HG02973 (cell line): ENCODE results near the gene HSF2BP.
"Not testable (repeated sequence)": the region's sequence is repeated elsewhere in the genome, so short reads cannot be mapped to it uniquely, and the experiment has no call there.

Source experiments
- ATAC-seq: cut with Tn5 transposase; IDR thresholded peaks from one replicate; pipeline ENCODE4 v1.9.1; 2021; ENCODE audit warnings: moderate library complexity; ENCODE audit not compliant: unreplicated experiment

The HSF2BP gene

DNA sequence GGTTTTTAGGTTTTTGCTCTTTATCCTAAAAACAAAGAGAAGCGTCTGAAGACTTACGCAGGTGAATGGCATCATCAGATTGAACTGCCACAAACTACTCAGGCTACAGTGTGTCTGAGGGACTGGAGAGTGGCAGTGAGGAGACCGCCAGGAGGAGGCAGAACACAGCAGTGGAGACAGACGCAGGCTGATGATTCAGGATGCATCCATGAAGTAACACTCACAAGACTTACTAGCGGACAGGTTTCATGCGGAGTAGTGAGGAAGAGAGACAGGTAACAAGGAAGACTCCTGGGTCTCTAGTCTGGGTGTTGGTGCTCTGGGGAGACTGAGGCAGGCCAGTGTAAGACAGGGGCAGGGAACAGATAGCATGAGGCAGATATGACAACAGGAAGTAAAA, 5.7 kb downstream of the HSF2BP start:
- ATAC-seq: no peak

DNA sequence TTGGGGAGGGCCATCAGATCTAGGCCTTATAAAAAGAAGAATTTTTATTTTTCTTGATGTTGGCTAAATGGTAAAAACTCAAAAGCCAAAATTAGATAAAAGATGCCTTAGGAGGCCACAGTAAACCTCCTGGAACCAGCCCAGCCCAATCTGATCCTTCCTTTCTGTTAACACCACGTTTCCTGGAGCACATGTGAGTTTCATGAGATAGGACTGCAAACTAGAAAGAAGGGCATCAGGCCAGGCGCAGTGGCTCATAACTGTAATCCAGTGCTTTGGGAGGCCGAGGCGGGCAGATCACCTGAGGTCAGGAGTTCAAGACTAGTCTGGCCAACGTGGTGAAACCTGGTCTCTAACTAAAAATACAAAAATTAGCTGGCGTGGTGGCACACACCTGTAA, 6.7 kb downstream of the HSF2BP start:
- ATAC-seq: no peak

DNA sequence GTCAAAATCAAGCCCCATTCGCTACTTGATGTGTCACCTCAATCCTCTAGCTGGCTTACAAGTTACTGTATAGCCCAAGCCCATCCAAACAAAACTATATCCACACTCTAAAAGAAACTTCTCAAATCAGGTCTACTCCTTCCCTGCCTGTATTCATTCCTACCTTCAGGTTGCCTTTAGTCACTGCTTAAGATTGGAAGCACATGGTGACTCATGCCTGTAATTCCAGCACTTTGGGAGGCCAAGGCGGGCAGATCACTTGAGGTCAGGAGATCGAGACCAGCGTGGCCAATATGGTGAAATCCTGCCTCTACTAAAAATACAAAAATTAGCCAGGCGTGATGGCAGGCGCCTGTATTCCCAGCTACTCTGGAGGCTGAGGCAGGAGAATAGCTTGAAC, 7.4 kb downstream of the HSF2BP start:
- ATAC-seq: not testable (repeated sequence)

DNA sequence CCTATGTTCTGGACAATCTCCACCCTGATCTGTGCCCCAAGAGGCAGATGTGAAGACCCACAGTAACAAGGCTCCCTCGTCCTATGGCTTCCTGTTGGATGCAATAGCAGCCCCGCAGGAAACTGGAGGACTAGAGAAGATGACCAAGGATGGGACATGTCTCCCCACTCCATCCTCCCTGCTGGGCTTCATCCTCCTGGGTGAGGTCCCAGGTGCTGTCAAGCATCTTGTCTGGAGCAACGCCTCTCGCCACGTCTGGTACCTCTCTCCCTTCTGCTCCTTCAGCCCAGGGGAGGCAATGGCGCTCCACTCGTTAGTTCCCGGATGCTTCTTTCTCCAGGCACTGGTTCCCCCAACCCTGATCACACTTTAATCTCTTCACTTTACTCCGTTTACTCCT, 11.1 kb downstream of the HSF2BP start:
- ATAC-seq: no peak

DNA sequence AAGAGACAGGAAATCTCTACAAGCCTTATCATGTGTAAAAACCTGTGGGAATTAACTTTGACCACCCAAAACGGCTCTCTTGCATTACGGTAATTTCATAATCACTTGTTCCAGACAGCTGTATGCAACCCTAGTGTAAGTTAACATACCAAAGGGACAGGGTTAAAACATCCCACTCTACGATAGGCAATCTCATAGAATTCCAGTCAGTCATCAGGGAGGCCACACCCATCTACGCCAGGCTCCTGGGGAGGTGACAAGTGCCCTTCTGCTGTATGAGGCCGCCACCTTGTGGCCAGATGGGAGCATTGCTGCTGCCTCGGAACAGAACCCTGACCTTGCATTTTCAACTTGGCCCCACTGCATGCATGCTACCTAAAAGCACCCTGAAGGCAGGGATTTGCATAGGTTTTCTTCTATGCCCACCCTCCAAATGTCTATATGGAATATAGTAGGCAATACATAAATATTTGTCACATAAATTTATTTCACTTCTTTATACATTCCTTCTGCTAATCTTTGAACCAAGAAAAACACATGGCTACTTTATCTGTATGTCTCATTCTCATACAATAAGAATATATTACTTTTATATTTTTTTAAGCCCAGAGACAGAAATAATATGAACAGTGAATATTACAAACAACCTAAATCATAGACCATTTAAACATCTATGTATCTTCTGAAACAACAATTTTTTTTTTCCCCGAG, 12.6 kb downstream of the HSF2BP start:
- peak; percentile 78 for ATAC-seq

DNA sequence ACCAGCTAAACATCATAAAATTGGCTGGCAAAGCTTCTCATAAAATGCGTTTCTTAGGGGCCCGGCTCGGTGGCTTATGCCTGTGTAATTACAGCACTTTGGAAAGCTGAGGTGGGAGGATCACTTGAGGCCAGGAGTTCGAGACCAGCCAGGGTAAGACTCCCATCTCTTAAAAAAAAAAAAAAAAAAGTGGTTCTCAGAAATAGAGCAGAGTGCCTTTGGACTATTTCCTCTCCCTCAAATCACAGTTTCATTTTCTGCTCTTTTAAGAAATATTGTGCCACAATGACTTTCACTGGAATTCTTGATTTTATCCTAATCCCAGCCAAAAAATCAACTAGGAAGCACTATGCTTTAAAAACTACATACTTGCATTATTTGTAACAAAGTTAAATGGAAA, 13.3 kb downstream of the HSF2BP start:
- no peak for ATAC-seq

DNA sequence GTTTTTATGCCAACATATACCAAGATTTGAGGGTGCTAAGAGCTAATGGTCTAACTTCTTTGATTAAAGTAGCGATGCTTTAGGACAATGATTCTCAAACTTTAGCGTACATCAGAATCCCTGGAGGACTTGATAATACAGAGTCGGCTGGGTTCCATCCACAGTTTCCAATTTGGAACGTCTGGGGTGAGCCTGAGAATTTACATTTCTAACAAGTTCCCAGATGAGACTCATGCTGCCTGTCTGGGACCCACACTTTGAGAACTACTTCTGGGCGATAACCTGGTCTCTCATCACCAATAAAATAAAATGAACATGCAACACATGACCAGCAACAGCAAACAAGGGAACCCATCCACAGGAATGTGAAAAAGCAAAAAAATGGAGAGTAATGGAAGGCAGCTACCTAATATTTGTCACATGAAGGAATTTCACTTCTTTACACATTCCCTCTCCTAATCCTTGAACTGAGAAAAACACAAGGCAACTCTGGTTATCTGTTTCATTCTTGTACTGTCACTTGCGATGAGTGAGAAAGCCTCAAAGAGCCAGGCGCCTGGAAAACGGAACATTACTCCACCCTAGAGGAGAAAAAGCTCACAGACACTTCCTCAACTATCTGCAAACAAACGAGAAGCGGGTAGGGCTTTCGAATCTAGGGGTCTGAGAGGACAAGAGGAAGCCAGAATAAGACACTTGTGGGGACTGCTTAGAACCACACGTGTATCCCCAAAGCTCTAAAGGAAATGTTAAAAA, 14.0 kb downstream of the HSF2BP start:
- no peak for ATAC-seq

DNA sequence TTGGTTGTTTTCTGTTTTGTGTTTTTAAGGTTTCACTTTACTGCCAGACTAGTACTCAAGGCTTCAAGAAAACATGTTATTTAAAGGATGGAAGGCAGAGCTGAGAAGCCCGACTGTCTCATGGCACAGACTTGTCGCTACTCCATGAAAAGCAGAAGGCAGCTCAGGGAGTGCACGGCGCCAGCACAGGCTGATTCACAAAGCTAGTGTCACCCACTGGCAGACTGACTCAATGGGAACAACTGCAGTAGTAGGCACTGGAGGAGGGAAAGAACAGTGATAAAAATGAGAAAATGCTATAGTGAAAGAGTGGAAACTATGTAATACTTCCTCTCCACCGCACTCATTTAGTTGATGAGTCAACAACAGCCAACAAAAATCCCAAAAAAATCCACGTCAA, 14.7 kb downstream of the HSF2BP start:
- ATAC-seq: no peak

GRCh38 chr21:43644071-43644470, 15.2 kb downstream of the HSF2BP start:
- ATAC-seq: no peak

DNA sequence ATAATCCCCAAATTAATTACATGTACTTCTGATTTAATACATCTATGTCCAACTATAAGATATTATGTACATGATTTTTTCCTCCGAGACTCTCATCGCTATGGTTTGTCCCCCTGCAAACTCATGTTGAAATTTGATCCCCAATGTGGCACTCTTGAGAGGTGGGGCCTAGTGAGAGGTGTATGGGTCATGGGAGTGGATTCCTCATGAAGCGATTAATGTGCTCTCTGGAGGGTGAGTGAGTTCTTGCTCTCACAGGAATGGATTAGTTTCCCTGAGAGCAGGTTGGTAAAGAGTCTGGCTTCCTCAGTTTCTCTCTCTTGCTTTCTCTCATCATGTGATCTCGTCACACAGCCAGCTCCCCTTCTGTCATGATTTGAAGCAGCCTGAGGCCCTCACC, 16.1 kb downstream of the HSF2BP start:
- ATAC-seq: no peak

GRCh38 chr21:43640400-43640799, 18.9 kb downstream of the HSF2BP start:
- no peak for ATAC-seq

DNA sequence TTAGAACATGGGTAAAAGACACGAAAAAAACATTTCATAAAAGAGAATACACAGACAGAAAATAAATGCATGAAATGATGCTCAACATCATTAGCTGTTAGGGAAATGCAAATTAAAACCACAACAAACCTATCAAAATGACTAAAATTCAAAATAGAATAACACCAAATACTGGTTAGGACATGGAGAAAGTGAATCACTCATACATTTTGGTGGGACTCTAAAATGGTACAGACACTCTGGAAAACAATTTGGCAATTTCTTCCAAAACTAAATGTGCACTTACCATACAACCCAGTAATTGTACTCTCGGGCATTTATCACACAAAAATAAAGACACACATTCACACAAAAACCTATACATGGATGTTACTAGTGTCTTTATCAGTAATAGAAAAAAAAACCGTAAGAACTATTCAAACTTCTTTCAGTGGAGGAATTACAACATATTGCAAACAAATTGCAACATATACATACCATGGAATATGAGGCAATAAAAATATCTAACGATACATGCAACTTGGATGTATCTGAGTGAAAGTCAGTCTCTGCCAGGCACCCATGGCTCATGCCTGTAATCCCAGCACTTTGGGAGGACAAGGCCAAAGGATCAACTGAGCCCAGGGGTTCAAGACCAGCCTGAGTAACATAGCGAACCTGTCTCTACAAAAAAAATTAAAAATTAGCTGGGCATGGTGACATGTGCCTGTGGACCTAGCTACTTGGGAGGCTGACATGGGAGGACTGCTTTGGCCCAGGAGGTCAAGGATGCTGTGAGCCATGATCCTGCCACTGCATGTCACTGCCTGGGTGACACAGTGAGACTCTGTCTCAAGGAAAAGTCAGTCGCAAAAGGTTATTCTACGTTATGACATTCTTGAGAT, 19.6 kb downstream of the HSF2BP start:
- no peak for ATAC-seq

DNA sequence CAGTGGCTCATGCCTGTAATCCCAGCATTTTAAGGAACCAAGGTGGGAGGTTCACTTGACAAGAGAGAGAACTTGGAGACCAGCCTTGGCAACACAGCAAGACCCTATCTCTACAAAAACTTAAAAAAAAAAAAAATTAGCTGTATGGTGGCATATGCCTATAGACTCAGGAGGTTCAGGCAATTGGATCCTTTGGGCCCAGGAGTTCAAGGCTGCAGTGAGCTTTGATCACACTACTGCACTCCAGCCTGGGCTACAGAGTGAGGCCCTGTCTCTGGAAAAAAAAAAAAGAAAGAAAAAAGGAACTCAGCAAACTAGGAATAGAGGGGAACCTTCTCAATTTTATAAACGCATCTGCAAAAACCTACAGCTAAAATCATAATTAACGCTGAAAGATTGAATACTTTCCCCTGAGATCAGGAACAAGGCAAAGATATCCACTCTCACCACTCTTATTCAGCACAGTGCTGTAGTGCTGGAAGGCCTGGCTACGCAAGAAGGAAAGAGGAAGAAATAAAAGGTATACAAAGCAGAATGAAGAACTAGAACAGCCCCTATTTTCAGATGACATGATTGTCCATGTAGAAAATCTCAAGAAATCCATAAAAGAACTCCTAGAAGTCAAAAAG, 21.6 kb downstream of the HSF2BP start:
- ATAC-seq: no peak

DNA sequence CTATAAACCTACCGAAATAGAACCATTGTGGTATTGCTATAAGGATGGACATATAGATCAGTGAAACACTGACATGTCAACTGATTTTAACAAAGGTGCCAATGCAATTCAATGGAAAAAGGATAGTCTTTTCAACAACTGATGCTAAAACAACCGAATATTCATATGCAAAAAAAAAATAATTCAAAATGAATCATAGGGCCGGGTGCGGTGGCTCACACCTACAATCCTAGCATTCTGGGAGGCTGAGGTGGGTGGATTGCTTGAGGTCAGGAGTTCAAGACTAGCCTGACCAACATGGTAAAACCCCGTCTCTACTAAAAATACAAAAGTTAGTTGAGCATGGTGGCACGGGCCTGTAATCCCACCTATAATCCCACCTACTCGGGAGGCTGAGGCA, 23.9 kb downstream of the HSF2BP start:
- ATAC-seq: no peak

DNA sequence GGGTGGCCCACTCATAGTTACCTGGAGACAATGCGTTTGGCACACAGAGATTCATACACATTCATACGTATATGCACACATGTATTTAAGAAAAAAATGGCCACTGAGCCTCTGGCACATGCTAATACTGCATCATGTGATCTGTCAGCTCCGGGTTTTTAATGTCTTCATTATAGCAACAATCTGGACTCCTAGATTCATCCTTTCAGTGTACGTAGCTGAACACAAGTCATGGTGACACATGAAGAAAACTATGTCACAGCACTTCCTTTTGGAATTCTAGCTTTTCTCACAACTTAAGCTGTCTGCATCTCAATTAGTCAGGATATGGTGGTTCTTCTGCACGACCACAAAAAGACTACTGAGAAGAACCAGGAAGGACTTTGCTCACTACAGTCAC, 24.7 kb downstream of the HSF2BP start:
- ATAC-seq: no peak

- ATAC-seq: no peak
Observed at GRCh38 chr21:43632373-43632905, 26.8 kb downstream of the HSF2BP start.

DNA sequence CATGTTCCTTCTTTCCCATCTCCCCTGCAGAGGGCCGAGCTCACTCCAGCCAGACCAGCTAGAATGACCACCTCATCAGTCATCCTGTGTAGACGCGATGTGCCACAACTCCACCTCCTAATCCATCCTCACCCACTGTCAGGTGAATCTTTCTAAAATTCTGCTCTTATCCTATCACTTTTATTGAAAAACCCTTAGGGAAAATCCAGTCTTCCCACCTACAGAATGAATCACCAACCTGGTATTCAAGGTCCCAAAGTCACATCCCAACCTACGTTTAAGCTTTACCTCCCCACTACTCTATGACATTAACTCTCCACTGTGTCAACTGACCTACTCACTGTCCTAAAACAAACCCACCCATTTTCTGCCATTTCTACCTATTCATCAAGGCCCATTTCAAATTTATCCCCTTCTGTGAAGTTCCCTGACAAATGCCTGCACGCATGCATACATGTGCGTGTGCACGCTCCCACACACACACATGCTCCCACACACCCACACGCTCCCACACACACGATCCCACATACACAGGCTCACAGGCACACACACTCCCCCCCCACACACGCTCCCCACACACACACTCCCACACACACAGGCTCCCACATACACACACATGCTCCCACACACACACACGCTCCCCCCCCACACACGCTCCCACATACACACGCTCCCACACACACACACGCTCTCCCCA, 27.7 kb downstream of the HSF2BP start:
- ATAC-seq: no peak

DNA sequence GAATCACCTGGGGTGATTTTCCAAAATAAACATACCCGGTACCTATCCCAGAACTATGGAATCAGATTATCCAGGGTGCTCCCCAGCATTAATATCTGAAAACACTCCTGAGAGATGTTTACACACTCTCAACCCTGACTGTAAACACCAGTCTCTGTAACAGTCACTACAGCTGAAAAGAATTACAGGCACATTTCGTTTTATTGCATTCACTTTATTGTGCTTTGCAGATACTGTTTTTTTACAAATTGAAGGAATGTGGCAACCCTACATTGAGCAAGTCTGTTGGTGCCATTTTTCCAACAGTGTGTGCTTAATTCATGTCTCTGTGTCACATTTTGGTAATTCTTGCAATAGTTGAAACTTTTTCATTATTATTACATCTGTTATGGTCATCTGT, 31.8 kb downstream of the HSF2BP start:
- no peak for ATAC-seq

GRCh38 chr21:43626390-43626789, 32.9 kb downstream of the HSF2BP start:
- ATAC-seq: no peak

GRCh38 chr21:43624339-43624738, 34.9 kb downstream of the HSF2BP start:
- ATAC-seq: no peak
